Fibroblast of peridontal ligament (primary cell): Measurements from ENCODE around the gene SPHKAP.
A peak's percentile ranks its signal among the peaks of the same experiment; 100 is the strongest.
"Not testable (repeated sequence)": the region's sequence is repeated elsewhere in the genome, so short reads cannot be mapped to it uniquely, and the experiment has no call there.

Experiments
- DNase-seq: peaks from one replicate; pipeline ENCODE4 v3.0.0-alpha.2; 2010; ENCODE audit errors: extremely low read depth

SPHKAP gene

GRCh38 chr2:228094377-228094921 is 87.0 kb downstream of the SPHKAP start:
- DNase-seq = no peak

GRCh38 chr2:228092056-228092455 is 89.4 kb downstream of the SPHKAP start:
- no peak for DNase-seq

- DNase-seq = no peak
Observed at GRCh38 chr2:228086561-228086960, 94.9 kb downstream of the SPHKAP start.

DNA sequence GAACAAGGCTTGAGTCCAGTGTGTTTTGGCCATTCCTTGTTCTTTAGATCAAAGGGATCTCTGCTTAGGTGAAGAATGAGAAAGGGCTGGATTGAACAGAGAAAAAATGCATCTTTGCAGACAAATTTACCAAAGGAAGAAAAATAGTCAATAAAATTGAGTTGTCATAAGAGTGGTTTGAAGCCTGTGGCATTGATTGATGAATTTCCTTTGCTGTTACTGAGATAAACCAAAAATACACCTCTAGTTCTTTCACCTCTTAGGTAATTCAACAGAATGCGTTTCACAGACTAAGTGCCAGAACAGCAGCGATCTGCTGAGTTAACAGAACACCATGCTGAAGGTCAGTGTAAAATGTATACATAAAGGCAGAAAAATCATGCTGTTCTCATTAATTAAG is 96.8 kb downstream of the SPHKAP start:
- no peak for DNase-seq

DNA sequence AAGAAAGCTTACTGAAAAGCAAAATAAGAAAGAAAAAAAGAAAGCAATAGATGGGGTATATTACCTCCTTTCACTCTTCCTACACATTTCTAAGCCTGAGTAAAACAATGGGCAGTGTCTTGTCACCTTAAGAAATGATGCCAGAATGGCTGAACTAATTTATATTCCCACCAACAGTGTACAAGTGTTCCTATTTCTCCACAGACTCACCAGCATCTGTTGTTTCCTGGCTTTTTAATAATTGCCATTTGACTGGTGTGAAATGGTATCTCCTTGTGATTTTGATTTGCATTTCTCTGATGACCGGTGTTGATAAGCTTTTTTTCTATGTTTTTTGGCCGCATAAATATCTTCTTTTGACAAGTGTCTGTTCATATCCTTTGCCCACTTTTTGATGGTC is 98.4 kb downstream of the SPHKAP start:
- DNase-seq = no peak

DNA sequence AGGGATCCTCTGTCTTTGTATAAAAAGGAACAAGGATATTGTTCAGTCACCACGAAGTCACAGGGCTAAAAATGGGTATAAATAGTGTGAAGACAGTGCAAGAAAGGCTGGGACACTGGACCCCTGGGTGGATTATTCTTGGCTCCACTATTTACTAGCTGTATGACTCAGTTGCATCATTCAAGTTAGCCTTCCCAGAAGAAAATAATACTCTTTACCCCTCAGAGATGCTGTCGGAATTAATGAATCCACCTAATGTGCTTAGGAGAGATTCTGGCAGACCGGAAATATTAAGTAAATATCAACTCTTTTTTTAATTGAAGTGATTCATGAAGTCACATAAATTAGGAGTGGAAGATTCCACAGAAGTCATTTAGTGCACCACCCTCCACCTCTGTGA is 98.9 kb downstream of the SPHKAP start:
- no peak for DNase-seq

DNA sequence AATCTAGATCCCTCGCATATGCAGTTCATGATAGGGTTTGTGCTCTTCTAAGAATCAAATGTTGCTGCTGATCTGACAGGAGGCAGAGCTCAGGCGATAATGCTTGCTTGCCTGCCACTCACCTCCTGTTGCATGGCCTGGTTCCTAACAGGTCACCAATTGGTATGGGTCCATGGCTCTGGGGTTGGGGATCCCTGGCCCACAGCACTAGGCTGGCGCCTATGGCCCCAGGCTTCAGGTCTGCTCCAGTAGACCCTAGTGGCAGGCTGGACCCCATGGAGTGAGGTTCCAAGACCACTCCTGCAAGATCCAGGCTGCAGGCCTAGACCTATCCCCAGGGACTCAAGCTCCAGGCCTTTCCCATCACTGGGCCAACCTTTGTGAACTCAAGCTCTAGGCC is 102.3 kb downstream of the SPHKAP start:
- no peak for DNase-seq

DNA sequence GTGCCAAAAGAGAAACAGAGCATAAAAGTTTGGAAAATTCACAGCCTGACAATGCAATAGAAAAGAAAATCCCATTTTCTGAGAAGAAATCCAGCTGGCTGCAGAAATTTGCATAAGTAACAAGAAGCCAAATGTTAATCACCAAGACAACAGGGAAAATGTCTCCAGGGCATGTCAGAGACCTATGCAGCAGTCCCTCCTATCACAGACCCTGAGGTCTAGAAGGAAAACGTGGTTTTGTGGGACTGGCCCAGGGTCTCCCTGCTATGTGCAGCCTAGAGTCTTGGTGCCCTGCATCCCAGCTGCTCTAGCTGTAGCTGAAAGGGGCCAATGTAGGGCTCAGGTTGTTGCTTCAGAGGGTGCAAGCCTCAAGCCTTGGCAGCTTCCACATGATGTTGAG is 104.8 kb downstream of the SPHKAP start:
- DNase-seq = not testable (repeated sequence)

GRCh38 chr2:228072669-228073068 is 108.8 kb downstream of the SPHKAP start:
- DNase-seq = no peak

DNA sequence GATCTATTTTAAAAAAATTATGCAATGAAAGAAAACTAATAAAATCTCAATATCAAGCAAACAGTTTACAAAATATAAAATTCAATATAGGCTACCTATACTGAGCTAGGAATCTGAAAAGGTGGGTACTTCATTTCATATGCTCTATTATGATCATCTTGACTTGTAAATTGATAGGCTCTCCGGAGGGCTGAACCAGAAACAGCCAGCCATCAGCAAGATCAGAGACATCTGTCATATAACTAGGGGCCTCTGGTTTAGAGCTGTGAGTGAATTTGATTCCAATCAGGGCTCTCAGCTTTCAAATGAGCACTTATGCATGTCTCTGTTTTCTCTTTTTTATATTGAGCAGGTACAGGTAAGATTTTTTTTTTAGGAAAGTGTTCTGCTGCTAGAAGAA is 114.2 kb downstream of the SPHKAP start:
- no peak for DNase-seq

DNA sequence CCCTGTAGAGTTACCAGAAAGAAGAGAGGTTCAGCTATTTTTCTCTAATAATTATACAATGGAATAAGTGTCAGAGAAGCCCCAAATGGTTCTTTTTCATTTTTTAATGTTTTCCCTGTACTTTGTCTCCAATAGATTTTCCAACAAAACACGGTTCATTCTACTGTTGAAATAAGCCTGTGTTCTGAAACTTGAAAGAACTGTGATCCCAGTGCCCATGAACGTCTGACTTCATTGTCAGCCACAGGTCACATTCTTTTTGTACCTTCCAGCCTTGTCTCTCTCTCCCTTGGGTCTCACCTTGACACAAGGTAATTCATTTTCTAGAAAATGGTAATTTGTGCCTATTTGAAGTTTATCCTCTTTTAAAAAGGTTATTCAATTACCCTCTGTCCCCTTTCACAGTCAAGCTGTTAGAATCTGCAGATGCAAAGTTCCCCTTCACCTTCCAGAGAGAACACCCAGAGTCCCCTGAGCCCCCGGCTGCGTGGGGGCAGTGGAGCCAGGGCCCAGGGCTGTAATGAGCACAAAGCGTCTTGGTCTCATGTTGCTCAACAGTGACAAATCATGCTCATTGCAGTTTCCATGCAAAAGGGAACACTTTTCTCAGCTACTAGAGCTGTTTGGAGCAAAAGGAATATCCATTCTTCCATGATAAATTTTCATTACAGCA is 115.2 kb downstream of the SPHKAP start:
- DNase-seq = no peak

GRCh38 chr2:228065686-228066085 is 115.8 kb downstream of the SPHKAP start:
- DNase-seq = no peak

GRCh38 chr2:228064796-228065315 is 116.6 kb downstream of the SPHKAP start:
- DNase-seq = no peak

DNA sequence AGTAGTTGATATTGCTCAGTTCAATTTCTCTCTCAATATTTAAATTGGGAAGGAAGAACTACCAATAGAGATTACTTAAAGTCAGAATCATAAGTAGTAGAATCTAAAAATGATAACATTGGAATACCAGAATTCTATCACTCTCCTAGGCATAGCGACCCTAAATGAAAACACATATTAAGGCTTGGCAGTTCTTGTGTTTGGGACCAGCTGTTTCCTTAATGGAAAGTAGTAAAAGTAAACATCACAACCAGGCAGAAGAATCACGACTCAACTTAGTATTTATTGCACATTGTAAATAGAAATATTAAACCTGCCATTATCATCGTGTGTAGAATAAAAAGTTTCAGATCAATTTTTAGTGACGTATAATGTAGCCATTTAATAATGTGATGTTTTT is 117.5 kb downstream of the SPHKAP start:
- DNase-seq = no peak

DNA sequence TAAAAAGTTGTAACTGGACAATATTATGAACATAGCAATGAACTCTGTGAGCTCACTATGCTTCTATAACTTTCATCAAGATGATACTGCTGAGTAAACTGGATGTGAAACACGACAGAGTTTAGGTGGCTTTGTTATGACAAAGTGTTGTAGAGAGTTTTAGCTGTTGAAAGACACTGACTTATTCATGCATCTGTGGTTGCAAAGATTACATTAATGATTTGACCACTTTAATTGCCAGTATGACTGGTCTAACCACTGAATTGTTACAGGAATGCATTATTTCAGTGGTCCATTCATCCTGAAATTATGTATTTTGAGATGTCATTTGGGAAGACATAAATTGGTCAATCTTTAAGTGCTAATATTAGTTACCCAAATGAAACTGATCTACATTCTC is 117.9 kb downstream of the SPHKAP start:
- no peak for DNase-seq

GRCh38 chr2:228059735-228060134 is 121.8 kb downstream of the SPHKAP start:
- no peak for DNase-seq

- no peak for DNase-seq
Observed at GRCh38 chr2:228056293-228057097, 125.0 kb downstream of the SPHKAP start.

DNA sequence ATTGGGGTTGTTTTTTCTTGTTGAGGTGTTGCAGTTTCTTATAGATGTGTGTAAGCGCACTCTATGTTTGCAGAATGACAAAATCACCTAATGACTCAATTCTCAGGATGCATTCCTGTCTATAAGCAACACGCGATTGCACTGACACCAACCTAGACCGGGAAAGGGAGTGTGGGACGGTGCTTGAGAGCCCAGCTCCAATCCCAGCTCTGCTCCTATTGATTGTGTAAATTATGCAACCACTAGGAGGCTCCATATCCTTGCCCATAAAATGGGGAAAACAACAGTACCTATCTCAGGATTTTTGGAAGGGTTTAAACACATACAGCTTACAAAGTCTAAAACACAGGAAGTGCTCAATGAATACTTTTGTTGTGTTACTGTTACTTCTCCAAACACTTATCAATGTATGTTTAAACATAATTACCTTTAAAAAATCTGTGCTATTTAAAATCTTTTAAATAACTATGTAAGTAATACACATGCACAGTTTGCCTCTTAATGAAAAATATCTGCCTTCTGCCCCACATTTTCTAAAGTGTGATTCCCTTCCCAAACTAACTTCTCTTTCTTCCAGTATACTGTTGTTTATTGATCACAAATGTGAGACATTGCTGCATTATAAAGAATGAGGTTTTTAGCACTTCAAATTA is 132.5 kb downstream of the SPHKAP start:
- peak; percentile 7 for DNase-seq

GRCh38 chr2:228040995-228041394 is 140.5 kb downstream of the SPHKAP start:
- DNase-seq = no peak

- no peak for DNase-seq
Observed at GRCh38 chr2:228039752-228040534, 141.5 kb downstream of the SPHKAP start.

DNA sequence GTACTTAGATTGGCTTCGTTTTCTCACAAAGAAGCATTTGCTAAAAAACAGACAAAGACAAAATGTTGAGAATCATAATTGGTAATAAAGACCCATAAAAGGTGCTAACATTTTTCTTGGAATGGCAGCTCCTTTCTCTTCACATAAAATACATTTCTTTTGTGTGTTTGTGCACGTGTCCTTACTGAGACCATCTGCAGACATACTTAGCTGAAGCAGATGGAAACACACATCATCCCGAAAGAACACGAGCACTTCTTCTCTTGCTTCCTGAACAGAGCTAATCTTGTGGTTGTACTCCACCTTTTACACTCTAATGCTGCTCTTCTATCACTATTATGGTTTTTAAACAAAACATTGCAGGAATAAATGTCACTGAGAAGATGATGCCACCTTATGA is 142.5 kb downstream of the SPHKAP start:
- no peak for DNase-seq

GRCh38 chr2:228037915-228038314 is 143.6 kb downstream of the SPHKAP start:
- no peak for DNase-seq
